ENCODE results near the gene ARID3C. TPM values are rescaled to one million over a fixed set of nuclear protein-coding genes. Genes with fewer than 3 reads are reported as not detected.
A peak's percentile ranks its signal among the peaks of the same experiment; 100 is the strongest.

ARID3C gene
- polyA plus RNA-seq, 2 donors, result not detected

GRCh38 chr9:34664281-34665066 lies 35.6 kb upstream of the ARID3C start:
- WGBS, 2 donors, result 16 to 17% methylated on average over 18 of the region's 18 CpGs
- Histone ChIP-seq H3K4me3 (ENCODE audit: low read depth in 1 of 2, low read length in 2 of 2) (peak overlapping the region; percentile 47 to 53), H3K36me3 (ENCODE audit: control insufficient read depth in 2 of 2, insufficient read depth in 2 of 2, low read length in 1 of 2) (peaks cover 0 to 2% of the 10 kb centered on the region in 2 donors), H3K27ac (ENCODE audit: low read depth in 2 of 2, low read length in 1 of 2) (peak overlapping the region; percentile 77 to 96), H3K4me1 (ENCODE audit: control insufficient read depth in 2 of 2, insufficient read depth in 2 of 2, low read length in 1 of 2) (peaks cover 7 to 13% of the 10 kb centered on the region in 2 donors), H3K9me3 (ENCODE audit: control insufficient read depth in 2 of 2, insufficient read depth in 1 of 2, low read depth in 1 of 2, low read length in 1 of 2) (no peaks in the 10 kb centered on the region), H3K27me3 (ENCODE audit: control insufficient read depth in 1 of 2, insufficient read depth in 2 of 2, low read length in 2 of 2) (no peaks in the 10 kb centered on the region)

- H3K27ac ChIP-seq (ENCODE audit: low read depth in 2 of 2, low read length in 1 of 2), result peak overlapping the region; percentile 3 to 40
- peaks cover 7 to 13% of the 10 kb centered on the region in 2 donors for H3K4me1 ChIP-seq (ENCODE audit: control insufficient read depth in 2 of 2, insufficient read depth in 2 of 2, low read length in 1 of 2)
- no peak overlapping the region for H3K4me3 ChIP-seq (ENCODE audit: low read depth in 1 of 2, low read length in 2 of 2)
- H3K9me3 ChIP-seq (ENCODE audit: control insufficient read depth in 2 of 2, insufficient read depth in 1 of 2, low read depth in 1 of 2, low read length in 1 of 2), result no peaks in the 10 kb centered on the region
- peaks cover 0 to 2% of the 10 kb centered on the region in 2 donors for H3K36me3 ChIP-seq (ENCODE audit: control insufficient read depth in 2 of 2, insufficient read depth in 2 of 2, low read length in 1 of 2)
- H3K27me3 ChIP-seq (ENCODE audit: control insufficient read depth in 1 of 2, insufficient read depth in 2 of 2, low read length in 2 of 2), result no peaks in the 10 kb centered on the region
Observed at GRCh38 chr9:34663303-34663605, 34.4 kb upstream of the ARID3C start.

GRCh38 chr9:34662526-34663302 lies 33.8 kb upstream of the ARID3C start, which contains the start of gene CCL27:
Gene CCL27 (minus strand): TSS chr9:34662657. CDS start chr9:34662633, 24 bp downstream.
- no peak within 1 kb of the TSS for H3K4me3 ChIP-seq (ENCODE audit: low read depth in 1 of 2, low read length in 2 of 2)

GRCh38 chr9:34659592-34660253 lies 30.9 kb upstream of the ARID3C start:
- Histone ChIP-seq H3K27me3 (ENCODE audit: control insufficient read depth in 1 of 2, insufficient read depth in 2 of 2, low read length in 2 of 2) (no peaks in the 10 kb centered on the region), H3K27ac (ENCODE audit: low read depth in 2 of 2, low read length in 1 of 2) (no peak overlapping the region), H3K9me3 (ENCODE audit: control insufficient read depth in 2 of 2, insufficient read depth in 1 of 2, low read depth in 1 of 2, low read length in 1 of 2) (no peaks in the 10 kb centered on the region), H3K4me1 (ENCODE audit: control insufficient read depth in 2 of 2, insufficient read depth in 2 of 2, low read length in 1 of 2) (peaks cover 7 to 23% of the 10 kb centered on the region in 2 donors), H3K36me3 (ENCODE audit: control insufficient read depth in 2 of 2, insufficient read depth in 2 of 2, low read length in 1 of 2) (peaks cover 0 to 2% of the 10 kb centered on the region in 2 donors), H3K4me3 (ENCODE audit: low read depth in 1 of 2, low read length in 2 of 2) (no peak overlapping the region)
- 54 to 65% methylated on average over 8 of the region's 8 CpGs for WGBS, 2 donors

More at GRCh38 chr9:34662526-34663302, 33.8 kb upstream of the ARID3C start, which contains the start of gene CCL27:
- Histone ChIP-seq H3K9me3 (ENCODE audit: control insufficient read depth in 2 of 2, insufficient read depth in 1 of 2, low read depth in 1 of 2, low read length in 1 of 2) (no peaks in the 10 kb centered on the region), H3K36me3 (ENCODE audit: control insufficient read depth in 2 of 2, insufficient read depth in 2 of 2, low read length in 1 of 2) (peaks cover 0 to 2% of the 10 kb centered on the region in 2 donors), H3K27me3 (ENCODE audit: control insufficient read depth in 1 of 2, insufficient read depth in 2 of 2, low read length in 2 of 2) (no peaks in the 10 kb centered on the region), H3K4me1 (ENCODE audit: control insufficient read depth in 2 of 2, insufficient read depth in 2 of 2, low read length in 1 of 2) (peaks cover 7 to 13% of the 10 kb centered on the region in 2 donors), H3K27ac (ENCODE audit: low read depth in 2 of 2, low read length in 1 of 2) (peak within 1 kb of the TSS; percentile 3 to 40)
- 71% methylated on average over 4 of the region's 4 CpGs for WGBS, 2 donors

- no peak overlapping the region for H3K4me3 ChIP-seq (ENCODE audit: low read depth in 1 of 2, low read length in 2 of 2)
- 88 to 91% methylated on average over 14 of the region's 14 CpGs for WGBS, 2 donors
- H3K9me3 ChIP-seq (ENCODE audit: control insufficient read depth in 2 of 2, insufficient read depth in 1 of 2, low read depth in 1 of 2, low read length in 1 of 2), result no peaks in the 10 kb centered on the region
- H3K27ac ChIP-seq (ENCODE audit: low read depth in 2 of 2, low read length in 1 of 2), result no peak overlapping the region
- H3K36me3 ChIP-seq (ENCODE audit: control insufficient read depth in 2 of 2, insufficient read depth in 2 of 2, low read length in 1 of 2), result peaks cover 0 to 2% of the 10 kb centered on the region in 2 donors
- peaks cover 5 to 31% of the 10 kb centered on the region in 2 donors for H3K4me1 ChIP-seq (ENCODE audit: control insufficient read depth in 2 of 2, insufficient read depth in 2 of 2, low read length in 1 of 2)
- no peaks in the 10 kb centered on the region for H3K27me3 ChIP-seq (ENCODE audit: control insufficient read depth in 1 of 2, insufficient read depth in 2 of 2, low read length in 2 of 2)
Observed at GRCh38 chr9:34658461-34658860, 29.6 kb upstream of the ARID3C start.

GRCh38 chr9:34656992-34657391 lies 28.1 kb upstream of the ARID3C start:
- no peaks in the 10 kb centered on the region for H3K27me3 ChIP-seq (ENCODE audit: control insufficient read depth in 1 of 2, insufficient read depth in 2 of 2, low read length in 2 of 2)
- H3K9me3 ChIP-seq (ENCODE audit: control insufficient read depth in 2 of 2, insufficient read depth in 1 of 2, low read depth in 1 of 2, low read length in 1 of 2), result no peaks in the 10 kb centered on the region
- peaks cover 0 to 2% of the 10 kb centered on the region in 2 donors for H3K36me3 ChIP-seq (ENCODE audit: control insufficient read depth in 2 of 2, insufficient read depth in 2 of 2, low read length in 1 of 2)
- WGBS, 2 donors, result 80 to 85% methylated on average over 5 of the region's 5 CpGs
- H3K4me1 ChIP-seq (ENCODE audit: control insufficient read depth in 2 of 2, insufficient read depth in 2 of 2, low read length in 1 of 2), result peaks cover 4 to 35% of the 10 kb centered on the region in 2 donors
- H3K4me3 ChIP-seq (ENCODE audit: low read depth in 1 of 2, low read length in 2 of 2), result no peak overlapping the region
- H3K27ac ChIP-seq (ENCODE audit: low read depth in 2 of 2, low read length in 1 of 2), result no peak overlapping the region

GRCh38 chr9:34655394-34655793 lies 26.5 kb upstream of the ARID3C start:
- no peaks in the 10 kb centered on the region for H3K9me3 ChIP-seq (ENCODE audit: control insufficient read depth in 2 of 2, insufficient read depth in 1 of 2, low read depth in 1 of 2, low read length in 1 of 2)
- 69 to 72% methylated on average over 5 of the region's 5 CpGs for WGBS, 2 donors
- H3K36me3 ChIP-seq (ENCODE audit: control insufficient read depth in 2 of 2, insufficient read depth in 2 of 2, low read length in 1 of 2), result peaks cover 0 to 3% of the 10 kb centered on the region in 2 donors
- peaks cover 3 to 35% of the 10 kb centered on the region in 2 donors for H3K4me1 ChIP-seq (ENCODE audit: control insufficient read depth in 2 of 2, insufficient read depth in 2 of 2, low read length in 1 of 2)
- H3K4me3 ChIP-seq (ENCODE audit: low read depth in 1 of 2, low read length in 2 of 2), result no peak overlapping the region
- H3K27ac ChIP-seq (ENCODE audit: low read depth in 2 of 2, low read length in 1 of 2), result peak overlapping the region in 1 of 2 donors; percentile 50
- H3K27me3 ChIP-seq (ENCODE audit: control insufficient read depth in 1 of 2, insufficient read depth in 2 of 2, low read length in 2 of 2), result no peaks in the 10 kb centered on the region

GRCh38 chr9:34654323-34655051 lies 25.6 kb upstream of the ARID3C start:
- Histone ChIP-seq H3K4me1 (ENCODE audit: control insufficient read depth in 2 of 2, insufficient read depth in 2 of 2, low read length in 1 of 2) (peaks cover 0 to 29% of the 10 kb centered on the region in 2 donors), H3K36me3 (ENCODE audit: control insufficient read depth in 2 of 2, insufficient read depth in 2 of 2, low read length in 1 of 2) (peaks cover 0 to 7% of the 10 kb centered on the region in 2 donors), H3K27me3 (ENCODE audit: control insufficient read depth in 1 of 2, insufficient read depth in 2 of 2, low read length in 2 of 2) (no peaks in the 10 kb centered on the region), H3K9me3 (ENCODE audit: control insufficient read depth in 2 of 2, insufficient read depth in 1 of 2, low read depth in 1 of 2, low read length in 1 of 2) (no peaks in the 10 kb centered on the region), H3K27ac (ENCODE audit: low read depth in 2 of 2, low read length in 1 of 2) (peak overlapping the region; percentile 43 to 63), H3K4me3 (ENCODE audit: low read depth in 1 of 2, low read length in 2 of 2) (no peak overlapping the region)
- WGBS, 2 donors, result 24 to 25% methylated on average over 11 of the region's 11 CpGs

All from esophagus (tissue), 2 donors.